Activated naive CD4-positive, alpha-beta T cell treated with anti-CD3 and anti-CD28 coated beads, Interleukin-2, amount 50 U/mL, for 16 hours (primary cell): ENCODE measurements around the gene HNRNPD.
A peak's percentile ranks its signal among the peaks of the same experiment; 100 is the strongest.
"Not testable (repeated sequence)": the region's sequence is repeated elsewhere in the genome, so short reads cannot be mapped to it uniquely, and the experiment has no call there.

Source experiments
- DNase-seq: peaks from one replicate; pipeline ENCODE4 v3.0.0-alpha.2; 2020

The HNRNPD gene, protein sequence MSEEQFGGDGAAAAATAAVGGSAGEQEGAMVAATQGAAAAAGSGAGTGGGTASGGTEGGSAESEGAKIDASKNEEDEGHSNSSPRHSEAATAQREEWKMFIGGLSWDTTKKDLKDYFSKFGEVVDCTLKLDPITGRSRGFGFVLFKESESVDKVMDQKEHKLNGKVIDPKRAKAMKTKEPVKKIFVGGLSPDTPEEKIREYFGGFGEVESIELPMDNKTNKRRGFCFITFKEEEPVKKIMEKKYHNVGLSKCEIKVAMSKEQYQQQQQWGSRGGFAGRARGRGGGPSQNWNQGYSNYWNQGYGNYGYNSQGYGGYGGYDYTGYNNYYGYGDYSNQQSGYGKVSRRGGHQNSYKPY

DNA sequence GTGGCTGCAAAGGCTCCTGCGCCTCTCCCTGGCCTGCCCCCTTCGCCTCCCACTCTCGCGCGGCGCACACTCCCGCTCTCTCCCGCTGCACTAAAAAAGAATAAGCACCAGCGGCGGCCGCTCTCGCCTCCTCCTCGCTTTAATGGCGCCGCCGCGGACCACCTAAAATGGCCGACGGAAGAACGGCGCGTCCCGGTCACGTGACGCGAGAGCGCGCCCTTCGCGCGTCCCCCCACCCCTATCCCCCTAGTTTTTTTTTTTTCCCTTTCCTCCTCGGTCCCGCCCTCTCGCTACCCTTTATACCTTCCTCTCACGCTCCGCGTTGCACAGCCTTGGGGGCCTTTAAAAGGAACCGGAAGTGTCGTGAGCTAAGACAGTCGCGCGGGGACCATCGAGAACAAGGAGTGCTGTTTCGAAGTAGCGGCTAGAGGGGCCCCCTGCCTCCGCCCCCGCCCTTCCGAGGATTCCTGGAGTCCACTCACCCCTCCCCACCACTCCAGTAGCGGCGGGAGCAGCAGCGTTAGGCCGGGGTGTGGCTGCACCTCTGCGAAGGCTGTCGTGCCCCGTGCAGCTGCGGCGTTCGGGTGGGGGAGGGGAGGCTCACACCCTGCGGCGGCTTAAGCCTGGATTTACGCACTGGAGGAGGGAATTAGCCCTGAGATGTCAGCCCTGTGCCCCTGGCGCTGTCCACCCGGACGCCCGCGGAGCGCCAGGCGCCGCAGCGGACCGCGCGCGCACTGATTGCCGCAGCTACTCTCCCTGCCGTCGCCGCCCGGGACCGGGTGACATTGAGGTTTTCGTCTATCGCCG is at the start of gene HNRNPD:
HNRNPD (minus strand) TSS at position 176 of the 810 bp plus-strand sequence. CDS start 313 bp downstream, outside the sequence.
- peak; percentile 90 for DNase-seq

DNA sequence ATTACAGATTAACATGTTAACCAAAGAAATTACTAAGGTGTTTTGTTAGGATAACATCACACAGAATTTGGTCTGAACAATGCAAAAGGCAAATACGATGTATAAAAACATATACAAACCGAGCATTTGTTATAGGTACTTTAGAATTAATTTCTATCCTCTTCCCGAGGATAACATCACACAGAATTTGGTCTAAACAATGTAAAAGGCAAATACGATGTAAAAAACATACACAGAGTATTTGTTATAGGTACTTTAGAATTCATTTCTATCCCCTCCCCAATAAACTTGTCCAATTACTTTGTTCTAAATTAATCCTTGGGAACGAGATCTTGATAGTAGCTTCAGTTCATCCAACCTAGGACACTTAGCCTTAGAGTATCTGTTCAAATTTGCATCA is 48.8 kb upstream of the HNRNPD start:
- no peak for DNase-seq

DNA sequence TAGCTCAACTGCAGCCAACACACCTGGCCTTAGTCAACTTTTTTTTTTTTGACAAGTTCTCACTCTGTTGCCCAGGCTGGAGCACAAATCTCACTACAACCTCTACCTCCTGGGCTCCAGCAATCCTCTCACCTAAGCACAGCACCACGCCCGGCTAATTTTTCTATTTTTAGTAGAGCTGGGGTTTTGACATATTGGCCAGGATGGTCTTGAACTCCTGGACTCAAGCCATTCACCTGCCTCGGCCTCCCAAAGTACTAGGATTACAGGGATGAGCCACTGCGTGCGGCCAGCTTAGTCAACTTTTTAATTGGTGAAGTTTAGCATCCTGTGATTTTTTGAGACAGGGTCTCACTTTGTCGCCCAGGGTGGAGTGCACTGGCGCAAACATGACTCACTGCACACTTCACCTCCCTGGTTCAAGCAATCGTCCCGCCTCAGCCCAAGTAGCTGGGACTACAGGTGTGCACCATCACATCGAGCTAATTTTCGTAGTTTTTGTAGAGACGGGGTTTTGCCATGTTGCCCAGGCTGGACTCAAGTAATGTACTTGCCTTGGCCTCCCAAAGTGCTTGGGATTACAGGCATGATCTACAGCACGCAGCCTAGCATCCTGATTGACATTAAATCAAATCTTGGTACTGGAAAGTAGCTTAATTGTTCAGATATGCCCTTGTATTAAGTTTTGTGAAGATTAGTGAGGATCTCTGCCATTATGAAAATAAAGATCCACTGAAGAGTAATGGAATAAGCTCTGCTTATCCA is 48.2 kb upstream of the HNRNPD start:
- no peak for DNase-seq

DNA sequence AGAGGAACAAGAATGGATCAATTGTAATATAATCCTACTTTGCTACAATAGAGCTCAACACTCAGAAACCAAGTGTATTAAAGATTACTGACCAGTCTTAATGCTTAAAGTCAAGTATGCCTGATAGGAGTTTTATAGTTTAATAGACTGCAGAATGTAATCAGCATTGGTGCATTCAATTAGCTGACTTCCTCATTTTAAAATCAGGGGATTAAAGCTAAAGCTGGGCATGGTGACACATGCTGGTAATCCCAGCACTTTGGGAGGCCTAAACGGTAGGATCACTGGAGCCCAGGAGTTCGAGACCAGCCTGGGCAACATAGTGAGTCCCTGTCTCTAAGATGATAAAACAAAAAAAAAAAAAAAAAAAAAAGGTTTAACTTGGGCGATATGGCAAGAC is 45.7 kb upstream of the HNRNPD start:
- DNase-seq = no peak

DNA sequence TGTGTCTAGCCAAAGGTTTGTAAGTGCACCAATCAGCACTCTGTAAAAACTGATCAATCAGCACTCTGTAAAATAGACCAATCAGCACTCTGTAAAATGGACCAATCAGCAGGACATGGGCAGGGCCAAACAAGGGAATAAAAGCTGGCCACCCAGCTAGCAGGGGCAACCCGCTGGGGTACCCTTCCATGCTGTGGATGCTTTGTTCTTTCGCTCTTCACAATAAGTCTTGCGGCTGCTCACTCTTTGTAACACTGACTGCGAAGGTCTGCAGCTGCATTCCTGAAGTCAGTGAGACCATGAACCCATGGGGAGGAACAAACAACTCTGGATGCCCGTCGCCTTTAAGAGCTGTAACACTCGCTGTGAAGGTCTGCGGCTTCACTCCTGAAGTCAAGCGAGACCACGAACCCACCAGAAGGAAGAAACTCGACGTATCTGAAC is 42.2 kb upstream of the HNRNPD start:
- no peak for DNase-seq

DNA sequence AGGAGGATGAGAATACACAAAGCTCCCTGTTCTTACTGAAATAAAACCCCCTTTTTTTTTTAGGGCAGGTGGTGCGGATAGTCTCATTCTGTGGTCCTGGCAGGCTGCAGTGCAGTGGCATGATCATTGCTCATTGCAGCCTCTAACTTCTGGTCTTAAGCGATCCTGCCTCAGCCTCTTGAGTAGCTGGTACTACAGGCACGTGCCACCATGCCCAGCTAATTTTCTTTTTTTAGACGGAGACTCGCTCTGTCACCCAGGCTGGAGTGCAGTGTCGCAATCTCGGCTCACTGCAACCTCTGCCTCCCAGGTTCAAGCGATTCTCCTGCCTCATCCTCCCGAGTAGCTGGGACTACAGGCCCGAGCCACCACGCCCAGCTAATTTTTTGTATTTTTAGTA is 41.3 kb upstream of the HNRNPD start:
- not testable (repeated sequence) for DNase-seq

DNA sequence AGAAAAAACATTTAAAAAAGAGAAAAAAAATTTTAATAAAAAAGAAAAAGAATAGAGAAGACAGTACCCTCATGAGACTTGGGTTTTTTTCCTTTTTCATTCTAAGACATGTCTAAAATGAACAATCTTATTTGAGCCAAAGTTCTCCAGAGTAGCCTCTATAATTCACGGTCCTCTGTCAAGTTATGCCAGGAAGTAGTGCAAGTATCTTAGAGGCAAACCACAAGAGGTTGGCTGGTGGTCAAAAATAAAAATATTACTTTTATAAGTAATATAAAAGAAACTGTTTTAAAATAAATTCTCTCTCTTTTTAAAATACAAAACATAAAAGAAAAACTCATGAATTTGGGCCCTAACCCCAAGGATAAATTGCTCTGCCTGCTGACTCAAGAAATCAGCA is 29.9 kb upstream of the HNRNPD start:
- no peak for DNase-seq

DNA sequence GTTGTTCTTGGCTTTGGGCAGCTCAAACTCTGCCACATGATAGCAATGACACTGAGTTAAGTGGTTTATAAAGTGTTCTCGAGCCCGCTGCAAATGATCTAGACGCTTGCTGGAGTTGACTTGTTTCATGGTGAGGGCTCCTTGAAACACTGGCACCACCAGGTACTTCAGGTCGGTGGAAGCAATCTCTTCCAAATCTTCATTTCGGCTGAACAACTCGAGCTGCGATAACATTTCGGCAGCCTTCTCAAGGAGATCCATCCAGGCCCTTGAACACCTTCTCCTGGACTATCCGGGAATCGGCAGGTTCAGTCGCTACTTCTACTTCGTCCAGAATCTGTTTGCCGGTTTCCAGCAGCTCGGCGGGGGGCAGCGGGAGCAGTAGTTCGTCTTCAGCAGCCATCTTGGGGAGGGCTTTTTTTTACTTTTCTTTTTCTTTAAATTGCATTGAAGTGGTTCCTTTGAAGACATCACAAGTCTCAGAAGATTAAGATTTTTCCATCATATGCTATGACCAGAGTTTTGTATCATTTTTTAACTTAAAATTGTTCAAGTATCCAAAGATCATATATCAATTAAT is 28.5 kb upstream of the HNRNPD start:
- DNase-seq = no peak

DNA sequence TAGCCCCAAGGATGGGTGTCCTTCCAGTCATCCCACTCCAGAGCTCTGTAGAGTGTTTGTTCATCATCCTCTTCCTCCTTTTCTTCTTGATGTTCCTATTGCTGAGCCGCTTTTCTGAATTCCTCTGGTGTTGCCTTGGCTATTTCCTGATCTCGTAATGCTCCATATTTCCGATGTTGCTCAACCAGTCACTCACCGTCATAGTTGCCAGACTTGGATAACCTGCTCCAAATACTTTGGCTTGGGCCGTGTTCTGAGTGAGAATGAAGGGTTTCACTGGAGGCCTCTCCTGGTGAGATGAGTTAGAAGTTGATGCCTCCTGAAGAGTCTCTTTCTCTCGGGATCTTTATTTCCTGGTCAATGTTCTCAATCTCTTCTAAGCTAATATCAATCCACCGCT is 27.8 kb upstream of the HNRNPD start:
- no peak for DNase-seq

DNA sequence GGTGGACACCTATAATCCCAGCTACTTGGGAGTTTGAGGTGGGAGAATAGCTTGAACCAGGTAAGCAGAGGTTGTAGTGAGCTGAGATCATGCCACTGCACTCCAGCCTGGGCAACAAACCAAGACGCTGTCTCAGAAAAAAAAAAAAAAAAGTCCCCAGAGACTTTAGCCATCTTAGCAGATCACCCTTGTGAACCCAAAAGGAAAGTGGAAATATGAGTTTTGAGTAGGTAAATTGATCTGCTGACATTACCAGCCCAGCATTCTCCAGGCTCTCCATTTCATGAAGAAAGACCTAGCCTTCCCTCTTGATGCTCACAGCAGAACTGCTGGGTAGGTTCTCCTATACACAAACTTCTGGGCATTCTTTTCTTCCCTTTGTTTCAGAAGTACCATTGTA is 24.5 kb upstream of the HNRNPD start:
- no peak for DNase-seq

DNA sequence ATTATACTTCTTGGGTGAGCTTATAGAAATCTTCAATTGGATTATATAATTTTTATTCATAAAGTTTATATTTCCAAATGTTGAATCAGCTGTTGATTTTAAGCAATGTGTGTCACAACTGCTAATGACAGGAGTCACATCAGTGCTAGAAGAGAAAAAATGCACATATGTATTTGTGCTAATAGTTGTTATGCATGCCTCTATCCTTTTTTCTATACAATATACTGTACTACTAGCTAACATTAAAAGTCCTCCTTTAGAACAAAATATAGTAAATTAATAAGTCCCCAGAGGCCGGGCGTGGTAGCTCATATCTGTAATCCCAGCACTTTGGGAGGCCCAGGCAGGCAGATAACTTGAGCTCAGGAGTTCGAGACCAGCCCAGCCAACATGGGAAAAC is 23.7 kb upstream of the HNRNPD start:
- DNase-seq = no peak

DNA sequence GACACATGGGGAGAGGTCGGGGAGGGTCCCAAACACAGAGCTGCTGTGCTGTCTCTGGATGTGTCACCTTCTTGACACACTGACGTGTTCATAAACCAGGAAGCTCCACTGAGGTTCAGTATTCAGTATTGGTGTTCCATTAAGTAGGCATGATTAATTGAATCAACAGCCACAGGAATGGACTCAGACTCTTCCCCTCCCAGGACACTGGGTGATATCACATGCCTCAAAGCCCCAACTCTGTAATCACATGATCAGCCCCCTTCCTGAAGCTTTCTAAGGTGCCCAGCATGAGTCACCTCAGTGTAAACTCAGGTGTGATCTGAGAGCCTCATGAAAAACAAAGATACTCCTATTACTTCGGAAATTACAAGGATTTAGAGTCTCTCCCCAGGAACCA is 21.1 kb upstream of the HNRNPD start:
- no peak for DNase-seq

DNA sequence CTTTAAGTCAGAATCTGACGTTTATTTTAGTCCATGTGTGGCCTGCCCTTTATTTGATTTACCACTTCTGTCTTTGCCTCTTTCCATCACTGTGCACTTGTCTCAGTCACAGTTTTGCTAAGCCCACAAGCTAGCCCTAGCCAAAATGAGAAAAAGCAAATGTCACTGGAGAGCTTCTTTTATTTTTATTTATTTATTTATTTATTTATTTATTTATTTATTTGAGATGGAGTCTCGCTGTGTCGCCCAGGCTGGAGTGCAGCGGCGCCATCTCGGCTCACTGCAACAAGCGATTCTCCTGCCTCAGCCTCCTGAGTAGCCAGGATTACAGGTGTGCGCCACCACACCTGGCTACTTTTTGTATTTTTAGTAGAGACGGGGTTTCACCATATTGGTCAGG is 16.3 kb upstream of the HNRNPD start:
- not testable (repeated sequence) for DNase-seq

DNA sequence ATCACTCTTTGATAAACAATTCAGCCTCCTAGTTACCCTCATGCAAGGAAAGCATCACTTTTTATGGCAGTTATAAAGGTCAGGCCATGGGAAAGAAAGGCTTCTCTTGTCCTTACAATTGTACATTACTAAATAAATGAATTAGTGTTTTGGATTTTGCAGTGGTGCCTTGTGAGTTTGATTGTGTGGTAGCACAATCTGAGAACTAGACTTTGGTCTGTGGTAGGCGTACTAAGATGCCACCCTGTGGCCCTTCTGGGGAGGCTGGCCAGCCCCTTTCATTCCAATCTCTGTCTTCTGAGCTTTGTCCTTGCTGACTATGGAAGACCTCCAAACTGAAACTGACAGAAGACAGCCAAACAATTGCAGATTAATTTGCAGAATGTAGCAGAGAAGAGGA is 14.6 kb upstream of the HNRNPD start:
- no peak for DNase-seq

DNA sequence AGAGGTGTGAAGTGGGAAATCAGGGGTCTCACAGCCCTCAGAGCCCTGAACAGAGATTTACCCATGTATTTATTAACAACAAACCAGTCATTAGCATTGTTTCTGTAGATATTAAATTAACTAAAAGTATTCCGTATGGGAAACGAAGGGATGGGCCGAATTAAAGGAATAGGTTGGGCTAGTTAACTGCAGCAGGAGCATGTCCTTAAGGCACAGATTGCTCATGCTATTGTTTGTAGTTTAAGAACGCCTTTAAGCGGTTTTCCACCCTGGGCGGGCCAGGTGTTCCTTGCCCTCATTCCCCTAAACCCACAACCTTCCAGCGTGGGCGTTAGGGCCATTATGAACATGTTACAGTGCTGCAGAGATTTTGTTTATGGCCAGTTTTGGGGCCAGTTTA is 12.5 kb upstream of the HNRNPD start:
- DNase-seq = not testable (repeated sequence)

DNA sequence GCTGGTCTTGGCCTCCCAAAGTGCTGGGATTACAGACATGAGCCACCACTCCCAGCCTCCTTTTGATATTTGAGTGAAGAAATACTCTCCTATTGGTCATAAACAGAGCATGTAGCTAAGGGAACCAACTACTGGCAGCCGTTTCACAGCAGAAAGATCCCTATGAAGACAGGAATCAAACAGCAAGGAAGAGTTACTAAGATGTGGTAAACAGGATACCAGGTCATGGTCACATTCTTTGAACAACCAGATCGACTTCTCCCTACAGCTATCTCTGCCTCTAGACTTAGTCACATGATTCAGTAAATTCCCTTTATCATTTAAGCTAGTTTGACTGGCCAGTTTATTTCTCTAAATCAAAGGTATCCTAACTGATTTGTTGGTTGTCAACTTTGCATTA is 9.0 kb upstream of the HNRNPD start:
- DNase-seq = no peak

DNA sequence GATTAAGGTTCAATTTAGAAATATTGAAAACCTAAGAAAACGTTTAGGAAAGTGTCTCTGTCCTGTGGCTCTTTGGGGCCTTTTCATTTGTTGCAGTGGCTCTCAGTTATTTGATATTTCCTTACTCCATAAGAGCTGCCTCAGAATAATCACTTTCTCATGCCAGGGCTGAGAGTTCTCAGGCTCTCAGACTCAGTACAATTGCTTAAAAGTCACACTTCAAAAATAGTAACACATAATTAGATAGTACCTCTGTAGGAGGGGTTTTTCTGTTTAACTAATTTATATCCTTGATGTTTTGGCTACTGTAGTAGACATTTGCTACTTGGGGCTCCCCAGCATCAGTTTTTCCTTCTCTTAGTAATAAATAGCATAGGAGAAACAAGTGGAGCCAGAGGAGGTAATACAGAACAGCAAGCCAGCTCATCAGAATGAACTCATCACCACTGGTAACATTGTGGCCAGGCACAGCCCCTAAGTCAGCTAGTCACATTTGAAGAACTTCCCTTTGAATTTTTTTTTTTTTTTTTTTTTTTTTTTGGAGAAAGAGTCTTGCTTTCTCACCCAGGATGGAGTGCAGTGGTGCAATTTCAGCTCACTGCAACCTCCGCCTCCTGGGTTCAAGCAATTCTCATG is 8.0 kb upstream of the HNRNPD start:
- no peak for DNase-seq

DNA sequence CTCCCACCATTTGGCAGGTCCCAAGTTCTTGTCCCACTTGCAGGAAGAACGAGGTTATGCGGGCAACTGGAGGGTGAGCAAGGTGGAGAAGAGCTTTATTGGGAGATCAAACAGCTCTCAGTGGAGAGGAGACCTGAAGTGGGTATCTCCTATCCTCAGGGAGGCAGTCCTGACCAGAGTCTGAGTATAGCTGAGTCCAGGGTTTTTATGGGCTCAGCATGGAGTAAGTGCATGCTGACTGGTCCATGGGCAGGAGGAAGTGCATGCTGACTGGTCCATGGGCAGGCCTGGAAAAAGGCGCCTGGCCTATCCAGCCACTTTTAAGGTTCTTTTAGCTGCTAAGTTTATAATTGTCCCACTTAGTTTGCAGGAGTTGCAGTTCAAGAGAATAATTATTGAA is 7.4 kb upstream of the HNRNPD start:
- no peak for DNase-seq

DNA sequence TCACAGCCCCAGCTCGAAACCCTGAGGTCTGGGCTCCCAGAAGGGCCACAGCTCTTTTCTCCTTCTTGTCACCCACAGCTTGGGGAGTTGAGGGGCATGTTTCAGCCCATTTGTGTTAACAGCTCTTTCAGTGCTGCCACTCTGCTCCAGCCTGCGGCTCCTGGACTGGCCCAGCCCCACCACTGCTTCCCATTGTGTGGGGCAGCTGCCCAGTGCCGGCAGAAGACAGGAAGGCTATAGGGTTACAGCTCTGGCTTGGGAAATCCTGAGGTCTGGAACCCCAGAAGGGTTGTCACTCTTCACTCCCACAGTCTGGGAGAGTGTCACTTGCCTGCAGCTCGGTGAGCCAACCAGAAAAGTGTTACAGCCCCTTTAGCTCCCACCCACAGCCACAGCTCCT is 7.0 kb upstream of the HNRNPD start:
- DNase-seq = no peak

DNA sequence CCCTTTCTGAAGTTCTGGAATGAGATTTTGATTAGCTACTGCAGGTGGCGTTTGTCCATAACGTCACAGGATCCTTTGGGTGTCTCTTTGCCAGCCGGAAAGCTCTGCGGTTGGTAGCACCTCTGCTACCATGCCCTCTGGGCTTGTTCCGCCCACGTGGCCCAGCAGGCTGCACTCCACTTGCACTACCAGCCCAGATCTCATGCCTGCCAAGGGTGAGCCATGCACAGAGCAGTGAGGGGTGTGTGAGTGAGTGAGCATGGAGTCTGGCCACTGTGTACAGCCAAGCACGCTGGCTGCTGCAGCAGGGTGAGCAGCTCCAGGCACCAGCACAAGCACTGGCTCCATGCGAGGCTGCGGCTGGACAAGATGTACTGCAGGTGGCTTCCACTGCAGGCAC is 6.6 kb upstream of the HNRNPD start:
- no peak for DNase-seq

DNA sequence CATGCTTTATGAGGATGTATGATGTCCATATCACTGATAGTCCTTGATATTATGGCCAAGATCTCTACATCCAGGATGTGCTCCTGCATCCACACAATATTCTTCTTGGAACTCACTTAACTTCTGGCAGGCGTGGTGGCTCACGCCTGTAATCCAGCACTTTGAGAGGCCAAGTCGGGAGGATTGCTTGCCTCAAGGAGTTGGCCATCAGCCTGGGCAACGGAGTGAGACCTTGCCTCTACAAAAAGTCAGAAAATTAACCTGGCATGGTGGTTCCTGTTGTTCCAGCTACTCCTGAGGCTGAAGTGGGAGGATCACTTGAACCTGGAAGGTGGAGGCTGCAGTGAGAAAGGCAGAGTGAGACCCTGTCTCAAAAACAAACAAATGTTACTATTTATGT is 2.3 kb upstream of the HNRNPD start:
- DNase-seq = no peak

DNA sequence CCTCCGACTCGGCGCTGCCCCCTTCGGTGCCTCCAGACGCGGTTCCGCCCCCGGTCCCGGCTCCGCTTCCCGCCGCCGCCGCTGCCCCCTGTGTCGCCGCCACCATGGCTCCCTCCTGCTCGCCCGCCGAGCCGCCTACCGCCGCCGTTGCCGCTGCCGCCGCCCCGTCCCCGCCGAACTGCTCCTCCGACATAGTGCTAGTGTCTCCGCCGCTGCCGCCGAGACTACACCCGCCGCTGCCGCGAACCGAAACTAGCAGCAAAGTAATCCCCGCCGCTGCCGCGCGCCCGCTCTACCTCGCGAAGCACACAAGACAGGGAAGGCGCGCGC is 340 bp downstream of the HNRNPD start:
- no peak for DNase-seq
